OCI-LY3 (cell line): ENCODE results near the gene RLIM.
"Not testable (repeated sequence)": the region's sequence is repeated elsewhere in the genome, so short reads cannot be mapped to it uniquely, and the experiment has no call there.

ENCODE experiments used
- H2AFZ ChIP-seq: fragments of 200-600, 300-600 bp; shearing (Covaris generic); 2 replicates; pipeline ENCODE4 v1.6.0; 2014; ENCODE audit warnings: antibody characterized with exemption, low read depth, low read length
- H3K27ac ChIP-seq: fragments of 200-600, 300-600 bp; sonication (generic); 2 replicates; pipeline ENCODE4 v1.5.1; 2014; ENCODE audit warnings: mild to moderate bottlenecking, low read length, moderate library complexity, mixed read lengths
- H3K27me3 ChIP-seq: fragments of 200-600, 300-600 bp; sonication (generic); 2 replicates; pipeline ENCODE4 v1.6.1; 2014; ENCODE audit warnings: low read depth, low read length, mixed read lengths
- H3K36me3 ChIP-seq: fragments of 200-600, 300-600 bp; sonication (generic); replicated peaks from 2 replicates; pipeline ENCODE3; 2014; ENCODE audit warnings: low read depth, low read length, mixed read lengths
- H3K4me1 ChIP-seq: fragments of 300-600, 200-600 bp; sonication (generic); 2 replicates; pipeline ENCODE4 v1.6.1; 2014; ENCODE audit warnings: low read length, mixed read lengths
- H3K4me2 ChIP-seq: fragments of 200-600, 300-600 bp; sonication (generic); 2 replicates; pipeline ENCODE4 v1.6.1; 2014; ENCODE audit warnings: low read length, mixed read lengths
- H3K4me3 ChIP-seq: fragments of 300-600, 200-600 bp; sonication (generic); 2 replicates; pipeline ENCODE4 v1.5.1; 2014; ENCODE audit warnings: antibody characterized with exemption, mild to moderate bottlenecking, low read length, moderate library complexity
- H3K79me2 ChIP-seq: fragments of 300-600, 200-600 bp; shearing (Covaris generic); 2 replicates; pipeline ENCODE4 v1.6.1; 2014; ENCODE audit warnings: mild to moderate bottlenecking, low read length, mixed read lengths
- H3K9ac ChIP-seq: fragments of 300-600, 200-600 bp; shearing (Covaris generic); 2 replicates; pipeline ENCODE4 v1.6.0; 2014; ENCODE audit warnings: mild to moderate bottlenecking, low read length, moderate library complexity
- H3K9me3 ChIP-seq: fragments of 200-600, 300-600 bp; shearing (Covaris generic); 2 replicates; pipeline ENCODE4 v1.6.1; 2014; ENCODE audit warnings: low read length, mixed read lengths; ENCODE audit not compliant: insufficient read depth
- H4K20me1 ChIP-seq: fragments of 200-600, 300-600 bp; sonication (generic); 2 replicates; pipeline ENCODE4 v1.6.1; 2016; ENCODE audit warnings: low read length, mixed read lengths; ENCODE audit not compliant: insufficient read depth
- CTCF ChIP-seq: fragments of 200-600, 300-600 bp; sonication (generic); IDR thresholded peaks from 2 replicates; pipeline ENCODE4 v1.5.1; 2014; ENCODE audit warnings: antibody characterized with exemption, low read length, low read depth
- EZH2phosphoT487 ChIP-seq: fragments of 200-600 bp; shearing (Covaris generic); IDR thresholded peaks from 2 replicates; pipeline ENCODE4 v1.6.1; 2018; ENCODE audit warnings: antibody characterized with exemption, mixed run types, low read depth

The RLIM gene, protein sequence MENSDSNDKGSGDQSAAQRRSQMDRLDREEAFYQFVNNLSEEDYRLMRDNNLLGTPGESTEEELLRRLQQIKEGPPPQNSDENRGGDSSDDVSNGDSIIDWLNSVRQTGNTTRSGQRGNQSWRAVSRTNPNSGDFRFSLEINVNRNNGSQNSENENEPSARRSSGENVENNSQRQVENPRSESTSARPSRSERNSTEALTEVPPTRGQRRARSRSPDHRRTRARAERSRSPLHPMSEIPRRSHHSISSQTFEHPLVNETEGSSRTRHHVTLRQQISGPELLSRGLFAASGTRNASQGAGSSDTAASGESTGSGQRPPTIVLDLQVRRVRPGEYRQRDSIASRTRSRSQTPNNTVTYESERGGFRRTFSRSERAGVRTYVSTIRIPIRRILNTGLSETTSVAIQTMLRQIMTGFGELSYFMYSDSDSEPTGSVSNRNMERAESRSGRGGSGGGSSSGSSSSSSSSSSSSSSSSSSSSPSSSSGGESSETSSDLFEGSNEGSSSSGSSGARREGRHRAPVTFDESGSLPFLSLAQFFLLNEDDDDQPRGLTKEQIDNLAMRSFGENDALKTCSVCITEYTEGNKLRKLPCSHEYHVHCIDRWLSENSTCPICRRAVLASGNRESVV

GRCh38 chrX:74614093-74614909 is at the start of gene RLIM:
Gene RLIM, minus strand, starts transcription at chrX:74614624. Its CDS starts 18,647 bp downstream, at chrX:74595977.
- H2AFZ ChIP-seq: peak within 1 kb of the TSS; percentile 74; the same call in 1 of the 2 replicates
- H3K4me1 ChIP-seq: peaks cover 8% of the 10 kb centered on the region
- peak within 1 kb of the TSS; percentile 91 for H3K9ac ChIP-seq
- peak within 1 kb of the TSS; percentile 85 for H3K27ac ChIP-seq
- TF ChIP-seq EZH2phosphoT487 (no peak), CTCF (no peak)
- H3K9me3 ChIP-seq: no peaks in the 10 kb centered on the region
- H3K4me2 ChIP-seq: peak within 1 kb of the TSS; percentile 89
- peaks cover 62% of the 10 kb centered on the region for H3K79me2 ChIP-seq
- H3K4me3 ChIP-seq: peak within 1 kb of the TSS; percentile 93
- peaks cover 15% of the 10 kb centered on the region for H4K20me1 ChIP-seq
- H3K36me3 ChIP-seq: peaks cover 11% of the 10 kb centered on the region
- no peaks in the 10 kb centered on the region for H3K27me3 ChIP-seq

- TF ChIP-seq EZH2phosphoT487 (no peak), CTCF (no peak)
- H3K36me3 ChIP-seq: no peaks in the 10 kb centered on the region
- no peak overlapping the region for H2AFZ ChIP-seq
- no peaks in the 10 kb centered on the region for H3K9me3 ChIP-seq
- no peak overlapping the region for H3K4me3 ChIP-seq
- no peak overlapping the region for H3K4me2 ChIP-seq
- H3K9ac ChIP-seq: no peak overlapping the region
- no peaks in the 10 kb centered on the region for H3K27me3 ChIP-seq
- no peaks in the 10 kb centered on the region for H3K79me2 ChIP-seq
- H4K20me1 ChIP-seq: no peaks in the 10 kb centered on the region
- no peak overlapping the region for H3K27ac ChIP-seq
- H3K4me1 ChIP-seq: no peaks in the 10 kb centered on the region
Observed at GRCh38 chrX:74656079-74656745, 41.8 kb upstream of the RLIM start.

DNA sequence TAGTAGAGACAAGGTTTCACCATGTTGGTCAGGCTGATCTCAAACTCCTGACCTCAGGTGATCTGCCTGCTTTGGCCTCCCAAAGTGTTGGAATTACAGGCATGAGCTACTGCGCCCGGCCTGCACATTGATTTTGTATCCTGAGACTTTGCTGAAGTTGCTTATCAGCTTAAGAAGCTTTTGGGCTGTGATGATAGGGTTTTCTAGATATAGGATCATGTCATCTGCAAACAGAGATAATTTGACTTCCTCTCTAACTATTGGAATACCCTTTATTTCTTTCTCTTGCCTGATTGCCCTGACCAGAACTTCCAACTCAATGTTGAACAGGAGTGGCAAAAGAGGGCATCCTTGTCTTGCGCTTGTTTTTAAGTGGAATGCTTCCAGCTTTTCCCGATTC is 40.5 kb upstream of the RLIM start:
- H3K27me3 ChIP-seq: not testable (repeated sequence)

DNA sequence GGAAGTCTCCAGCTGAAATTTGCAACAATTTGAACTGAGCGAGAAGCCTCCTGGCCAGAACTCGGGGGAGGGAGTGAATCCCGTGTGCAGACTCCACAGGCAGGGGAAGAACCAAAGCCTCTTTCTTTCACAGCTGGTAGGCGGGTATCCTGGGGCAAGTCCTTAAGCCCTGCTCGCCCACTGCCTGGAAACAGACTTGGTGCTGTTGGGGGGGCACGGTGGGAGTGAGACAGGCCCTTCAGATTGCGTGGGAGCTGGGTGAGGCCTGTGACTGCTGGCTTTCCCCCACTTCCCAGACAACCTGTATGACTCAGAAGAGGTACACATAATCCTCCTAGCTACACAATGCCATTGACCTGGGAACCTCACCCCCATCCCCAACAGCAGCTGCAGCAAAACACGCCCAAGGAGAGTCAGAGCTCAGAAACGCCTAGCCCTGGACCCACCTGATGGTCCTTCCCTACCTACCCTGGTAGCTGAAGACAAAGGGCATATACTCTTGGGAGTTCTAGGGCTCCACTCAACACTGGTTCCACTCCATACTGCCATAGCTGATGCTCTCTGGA is 22.4 kb upstream of the RLIM start:
- Histone ChIP-seq H3K79me2 (no peaks in the 10 kb centered on the region), H2AFZ (no peak overlapping the region), H3K9ac (no peak overlapping the region), H3K36me3 (no peaks in the 10 kb centered on the region), H3K4me1 (no peaks in the 10 kb centered on the region), H3K9me3 (no peaks in the 10 kb centered on the region), H3K27me3 (no peaks in the 10 kb centered on the region), H4K20me1 (no peaks in the 10 kb centered on the region), H3K4me2 (no peak overlapping the region), H3K27ac (no peak overlapping the region), H3K4me3 (no peak overlapping the region)
- TF ChIP-seq EZH2phosphoT487 (no peak), CTCF (no peak)

More for the DNA sequence above, 40.5 kb upstream of the RLIM start:
- not testable (repeated sequence) for H3K4me2 ChIP-seq, H3K9ac ChIP-seq, H2AFZ ChIP-seq, H3K9me3 ChIP-seq, H3K4me1 ChIP-seq, H3K36me3 ChIP-seq, H4K20me1 ChIP-seq, H3K79me2 ChIP-seq, H3K27ac ChIP-seq, H3K4me3 ChIP-seq
